GM12872 (cell line): ENCODE data around the gene ANKMY2.

Experiments used
- TF ChIP-seq, protein P1 (sequence below): IDR thresholded peaks from 3 replicates; pipeline ENCODE4 v1.5.1; 2011; ENCODE audit warnings: low read depth, mild to moderate bottlenecking, low read length, moderate library complexity; ENCODE audit not compliant: insufficient read depth

The ANKMY2 gene

DNA sequence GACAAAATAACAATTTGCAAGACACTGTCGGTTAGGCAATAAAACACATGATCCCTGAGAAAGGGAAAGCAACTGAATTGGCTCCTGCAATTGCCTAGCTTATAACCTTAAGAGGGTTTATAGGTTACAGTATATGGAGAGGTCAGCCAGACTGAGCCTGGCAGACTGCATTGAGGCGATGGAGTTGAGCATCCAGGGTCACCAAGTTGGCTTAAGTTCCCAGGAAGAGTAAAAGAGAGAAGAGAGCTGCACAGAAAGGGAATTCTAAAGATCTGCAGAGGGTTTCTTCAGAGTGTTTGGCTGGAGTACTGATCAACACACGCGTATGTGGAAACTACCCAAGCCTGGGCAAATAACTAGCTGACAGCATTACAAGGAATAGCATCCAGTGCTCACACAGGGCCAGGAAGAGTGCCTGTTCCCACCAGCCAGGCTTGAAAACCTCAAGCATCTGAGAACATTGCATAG lies 11.2 kb downstream of the ANKMY2 start:
- TF ChIP-seq, protein P1, sequence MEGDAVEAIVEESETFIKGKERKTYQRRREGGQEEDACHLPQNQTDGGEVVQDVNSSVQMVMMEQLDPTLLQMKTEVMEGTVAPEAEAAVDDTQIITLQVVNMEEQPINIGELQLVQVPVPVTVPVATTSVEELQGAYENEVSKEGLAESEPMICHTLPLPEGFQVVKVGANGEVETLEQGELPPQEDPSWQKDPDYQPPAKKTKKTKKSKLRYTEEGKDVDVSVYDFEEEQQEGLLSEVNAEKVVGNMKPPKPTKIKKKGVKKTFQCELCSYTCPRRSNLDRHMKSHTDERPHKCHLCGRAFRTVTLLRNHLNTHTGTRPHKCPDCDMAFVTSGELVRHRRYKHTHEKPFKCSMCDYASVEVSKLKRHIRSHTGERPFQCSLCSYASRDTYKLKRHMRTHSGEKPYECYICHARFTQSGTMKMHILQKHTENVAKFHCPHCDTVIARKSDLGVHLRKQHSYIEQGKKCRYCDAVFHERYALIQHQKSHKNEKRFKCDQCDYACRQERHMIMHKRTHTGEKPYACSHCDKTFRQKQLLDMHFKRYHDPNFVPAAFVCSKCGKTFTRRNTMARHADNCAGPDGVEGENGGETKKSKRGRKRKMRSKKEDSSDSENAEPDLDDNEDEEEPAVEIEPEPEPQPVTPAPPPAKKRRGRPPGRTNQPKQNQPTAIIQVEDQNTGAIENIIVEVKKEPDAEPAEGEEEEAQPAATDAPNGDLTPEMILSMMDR = no peak

DNA sequence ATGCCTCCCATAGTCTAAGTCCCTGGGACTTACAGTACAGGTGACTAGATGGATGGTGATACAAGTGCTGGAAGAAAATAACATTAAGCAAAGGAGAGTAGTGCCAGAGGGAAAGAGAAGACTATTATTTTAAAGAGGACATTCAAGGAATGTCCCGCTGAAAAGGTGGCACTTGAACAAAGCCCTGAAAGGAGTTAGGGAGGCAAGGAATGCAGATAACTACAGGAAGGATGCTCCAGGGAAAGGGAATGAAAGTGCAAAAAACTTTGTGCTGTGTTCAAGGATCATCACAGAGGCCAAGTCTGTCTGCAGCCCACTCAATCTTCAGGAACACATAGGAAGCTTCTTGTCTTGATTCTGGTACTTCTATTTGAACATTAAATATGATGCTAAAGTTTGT lies 14.9 kb downstream of the ANKMY2 start:
- TF ChIP-seq, protein P1 = no peak

DNA sequence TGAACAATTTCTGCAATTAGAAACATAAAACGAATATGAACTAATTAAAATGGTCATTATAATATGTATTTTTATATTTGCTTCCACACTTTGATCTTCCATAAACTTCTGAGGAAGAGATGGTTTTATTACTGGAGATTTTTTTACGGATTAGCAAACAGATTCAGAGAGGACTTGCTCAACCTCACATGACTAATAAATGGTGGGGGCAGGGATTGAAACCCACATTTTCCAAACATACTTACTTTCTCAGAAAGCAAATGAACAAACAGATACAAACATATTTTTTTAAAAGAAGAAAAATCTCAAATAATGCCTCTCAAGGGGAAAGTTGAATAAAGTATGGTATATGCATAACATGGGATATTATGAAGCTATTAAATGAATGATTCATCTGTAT lies 18.3 kb downstream of the ANKMY2 start:
- TF ChIP-seq, protein P1 = no peak

DNA sequence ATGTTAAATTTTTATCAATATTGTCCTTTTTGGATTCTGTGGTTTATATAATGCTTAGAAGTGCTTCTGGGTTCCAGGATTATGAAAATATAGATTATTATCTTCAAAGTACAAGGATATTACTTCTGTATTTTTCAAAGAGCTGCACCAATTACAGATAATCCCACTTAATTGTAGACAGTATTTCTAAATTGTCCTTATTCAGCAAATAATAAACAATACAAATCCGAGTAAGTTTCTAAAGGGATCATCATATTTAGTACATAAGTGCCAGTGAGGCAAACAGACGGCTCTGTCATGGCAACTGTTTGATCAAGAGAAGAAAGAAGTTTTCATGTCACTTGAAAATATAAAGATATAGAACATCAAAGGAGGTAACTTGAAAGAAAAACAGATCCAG lies 19.2 kb downstream of the ANKMY2 start:
- TF ChIP-seq, protein P1 = no peak

DNA sequence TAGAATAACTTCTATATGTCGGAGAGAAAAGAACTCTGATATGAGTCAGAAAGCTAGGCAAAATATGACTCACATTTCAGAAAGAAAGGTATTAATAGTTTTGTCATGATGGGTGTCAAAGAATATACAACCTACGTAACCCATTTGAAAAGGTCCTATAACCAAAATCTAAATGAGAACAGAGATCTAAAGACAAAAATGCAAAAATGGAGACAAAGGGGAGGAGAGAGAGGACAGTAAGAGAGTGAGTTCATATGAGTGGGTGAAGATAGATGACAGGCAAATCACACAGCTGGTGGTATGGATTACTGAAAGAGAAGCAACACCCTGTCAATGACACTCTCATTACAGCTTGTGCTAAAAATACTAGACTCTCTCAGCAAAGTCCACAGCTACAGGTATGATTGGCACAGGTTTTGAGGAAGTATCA lies 25.6 kb downstream of the ANKMY2 start:
- TF ChIP-seq, protein P1 = no peak

DNA sequence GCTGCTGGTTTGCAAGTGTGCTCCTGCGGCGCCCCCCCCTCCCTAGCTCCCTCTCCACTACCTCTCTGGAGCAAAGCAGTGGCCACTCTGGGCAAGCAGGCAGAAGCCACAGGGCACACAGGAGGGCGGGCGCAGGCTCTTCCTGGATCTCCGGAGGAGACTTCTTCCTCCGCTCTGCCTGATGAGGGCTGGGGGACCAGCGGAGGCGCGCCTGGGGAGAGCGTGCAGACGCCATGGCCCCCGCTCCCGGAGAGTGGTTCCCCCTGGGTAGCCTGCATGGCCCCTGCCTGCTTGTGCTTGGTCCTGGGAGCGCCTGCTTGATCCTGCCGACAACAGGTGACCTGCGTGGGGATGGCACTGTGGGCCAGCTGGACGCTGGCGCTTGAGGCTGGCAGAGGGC lies 29.0 kb downstream of the ANKMY2 start:
- TF ChIP-seq, protein P1 = no peak

DNA sequence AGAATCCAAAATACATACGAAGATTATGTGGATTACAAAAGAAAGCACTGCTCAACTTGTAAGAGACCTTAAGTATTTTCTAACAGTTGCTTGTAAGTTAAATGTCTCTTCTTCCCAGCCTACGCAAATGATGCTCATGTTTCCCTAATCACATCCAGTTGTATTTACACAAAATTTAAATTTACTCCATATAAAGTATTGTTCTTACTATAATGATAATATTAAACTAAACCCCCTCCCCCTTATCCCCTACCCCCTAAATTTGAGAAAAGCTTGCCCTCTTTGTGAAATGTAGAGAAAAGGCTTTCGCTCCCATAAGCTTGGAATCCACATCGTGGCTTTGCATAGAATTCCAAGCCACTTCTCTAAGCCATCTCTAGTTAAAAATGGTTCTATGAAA lies 29.4 kb downstream of the ANKMY2 start:
- TF ChIP-seq, protein P1 = no peak

DNA sequence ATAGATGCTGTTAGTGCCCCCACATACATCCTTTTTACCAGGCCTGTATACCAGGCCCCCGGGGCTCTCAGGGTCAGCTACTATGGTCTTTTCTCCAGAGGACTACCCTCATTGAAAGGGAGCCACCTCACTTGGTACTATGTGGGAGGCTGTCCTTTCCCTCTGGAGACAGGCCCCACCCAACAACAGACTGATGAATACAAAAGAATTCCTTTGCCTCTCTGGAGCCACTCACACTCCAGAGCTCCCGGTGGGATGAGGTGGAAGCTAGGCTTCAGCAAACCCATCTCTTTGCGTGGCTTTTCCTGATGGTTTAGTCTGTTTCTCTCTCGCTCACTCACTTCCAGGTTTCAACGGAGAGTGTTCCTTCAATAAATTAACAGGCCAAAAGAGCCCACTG lies 30.3 kb downstream of the ANKMY2 start:
- TF ChIP-seq, protein P1 = no peak
